Omental fat pad (tissue), 4 donors: ENCODE data around the gene RIPK4. TPM values are rescaled to one million over a fixed set of nuclear protein-coding genes. Genes with fewer than 3 reads are reported as not detected.

Experiments
- ATAC-seq: fragments of 150-250 bp; one replicate; pipeline ENCODE4 v1.9.1; 2016; ENCODE audit warnings: mild to moderate bottlenecking, moderate library complexity; ENCODE audit not compliant: low FRiP score
- DNase-seq: peaks from one replicate; pipeline ENCODE4 v3.0.0-alpha.2; 2019; ENCODE audit warnings: low spot score
- CTCF ChIP-seq, 3 donors: fragments of 450-650 bp; IDR thresholded peaks; one replicate each; pipeline ENCODE4 v1.5.1; 2016 to 2017; ENCODE audit warnings: antibody characterized with exemption in 3 of 3, mild to moderate bottlenecking in 3 of 3, moderate library complexity in 2 of 3
- total RNA-seq, 4 donors: library from RNA; depleted of rRNA; stranded (reverse); fragments of >200 nt; gene quantifications; one replicate each; pipeline ENCODE4 v1.1.0, GENCODE V29; 2016

The RIPK4 gene
- total RNA-seq, 4 donors from 2014 or later: 2.5 to 17.7 (median 4.9) TPM; not detected in 1

- no peak for TF ChIP-seq CTCF (IDR thresholded peaks at IDR 0.05)
- ATAC-seq (no peak), DNase-seq (no peak)
These were observed 11.5 kb downstream of the RIPK4 start for GRCh38 chr21:41755258-41755933.

GRCh38 chr21:41754479-41754891, 12.4 kb downstream of the RIPK4 start:
- ATAC-seq (no peak), DNase-seq (no peak)
- TF ChIP-seq CTCF (IDR thresholded peaks at IDR 0.05): no peak

GRCh38 chr21:41753006-41753898, 13.6 kb downstream of the RIPK4 start:
- DNase-seq: no peak
- ATAC-seq: no peak
- no peak for TF ChIP-seq CTCF (IDR thresholded peaks at IDR 0.05)

- TF ChIP-seq CTCF (IDR thresholded peaks at IDR 0.05): no peak
- ATAC-seq (no peak), DNase-seq (no peak)
These were observed 14.6 kb downstream of the RIPK4 start for GRCh38 chr21:41752231-41752681.

- no peak for DNase-seq
- TF ChIP-seq CTCF (IDR thresholded peaks at IDR 0.05): no peak
- no peak for ATAC-seq
These were observed 15.2 kb downstream of the RIPK4 start for GRCh38 chr21:41751611-41752011.

GRCh38 chr21:41750532-41751151, 16.2 kb downstream of the RIPK4 start:
- no peak for DNase-seq
- no peak for ATAC-seq
- TF ChIP-seq CTCF (IDR thresholded peaks at IDR 0.05): no peak
